ENCODE results near the gene ACKR1.

Gene ACKR1

GRCh38 chr1:159248311-159248710 is 43.6 kb downstream of the ACKR1 start:
- Histone ChIP-seq H3K9me3 (no peaks in the 10 kb centered on the region), H3K36me3 (no peaks in the 10 kb centered on the region), H3K4me1 (no peaks in the 10 kb centered on the region), H3K4me3 (ENCODE audit: low read depth, low read length) (no peak overlapping the region), H3K27me3 (no peaks in the 10 kb centered on the region)
- no peak for DNase-seq
- TF ChIP-seq CTCF (IDR thresholded peaks at IDR 0.05; ENCODE audit: low read depth, low read length) = no peak

- TF ChIP-seq CTCF (IDR thresholded peaks at IDR 0.05; ENCODE audit: low read depth, low read length) = no peak
- no peaks in the 10 kb centered on the region for H3K36me3 ChIP-seq
- H3K27me3 ChIP-seq = no peaks in the 10 kb centered on the region; the same call in 1 of the 2 replicates
- no peaks in the 10 kb centered on the region for H3K9me3 ChIP-seq
- no peaks in the 10 kb centered on the region for H3K4me1 ChIP-seq
- H3K4me3 ChIP-seq (ENCODE audit: low read depth, low read length) = no peak overlapping the region
- no peak for DNase-seq
These were observed 46.1 kb downstream of the ACKR1 start for GRCh38 chr1:159250638-159251216.

All from BE2C (cell line).